Colonic mucosa (tissue), 4 donors: ENCODE data around the gene SAFB2. TPM values are rescaled to one million over a fixed set of nuclear protein-coding genes. Genes with fewer than 3 reads are reported as not detected.

ENCODE experiments used
- DNase-seq: peaks from one replicate; pipeline ENCODE4 v3.0.0-alpha.2; 2020
- H3K27ac ChIP-seq: fragments of 200-600 bp; one replicate; pipeline ENCODE4 v1.8.0; 2021
- H3K27me3 ChIP-seq: fragments of 200-600 bp; one replicate; pipeline ENCODE4 v1.8.0; 2021
- H3K36me3 ChIP-seq: fragments of 200-600 bp; one replicate; pipeline ENCODE4 v1.8.0; 2021
- H3K4me1 ChIP-seq: fragments of 200-600 bp; one replicate; pipeline ENCODE4 v1.8.0; 2021; ENCODE audit warnings: mild to moderate bottlenecking
- H3K4me3 ChIP-seq: fragments of 200-600 bp; one replicate; pipeline ENCODE4 v1.8.0; 2021
- H3K9ac ChIP-seq, 2 donors: one replicate each; pipeline ENCODE4 v1.7.0; 2013; ENCODE audit warnings: control low read depth in 2 of 2, low read depth in 2 of 2, low read length in 2 of 2
- H3K9me3 ChIP-seq: fragments of 200-600 bp; one replicate; pipeline ENCODE4 v1.8.0; 2021
- intact Hi-C: fragments of 100-400 bp; cut with DNase I; formaldehyde crosslinking; loops from one replicate; pipeline ENCODE4 v1.14.1; 2022
- total RNA-seq, 2 donors: library from RNA; stranded (reverse); fragmentation: NEBNext Ultra II Directional in 1 of 2; extraction: Animal tissue kit (Norgen Biotek cat#: 25700) in 1 of 2; gene quantifications; one replicate each; pipeline ENCODE4 v1.2.1, GENCODE V29; 2021
- TF ChIP-seq, protein P1 (sequence below): fragments of 200-600 bp; IDR thresholded peaks from one replicate; pipeline ENCODE4 v1.8.0; 2022; ENCODE audit warnings: antibody characterized with exemption, mild to moderate bottlenecking
- donor health status: healthy.
- donor health status: DM: no; HTN: no; CAD: no.
- donor health status: DM: no; HTN: no; CAD: no.

The SAFB2 gene
- total RNA-seq, 2 donors from 2014 or later: 46.1 to 108 TPM

DNA sequence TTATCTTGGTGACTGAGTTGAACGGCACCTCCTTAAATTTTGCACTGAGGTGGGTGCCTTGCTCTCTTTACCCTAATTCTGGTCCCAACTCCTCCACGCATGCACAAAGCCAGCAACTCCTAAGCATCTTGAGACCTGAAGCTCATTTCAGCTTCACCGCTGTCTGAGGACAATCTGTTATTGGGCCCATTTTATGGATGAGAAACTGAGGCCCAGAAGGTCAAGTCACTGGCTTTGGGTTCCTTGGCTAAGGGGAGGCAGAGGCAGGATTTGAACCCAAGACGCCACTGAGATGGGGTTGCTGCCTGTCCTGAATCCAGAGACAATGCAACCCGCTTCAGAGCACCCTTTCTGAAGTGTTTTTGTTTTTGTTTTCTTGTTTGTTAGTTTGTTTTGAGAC, 77.5 kb downstream of the SAFB2 start:
- intact Hi-C loops: no loop called here
- Histone ChIP-seq H3K36me3 (no peaks in the 10 kb centered on the region), H3K4me3 (no peak overlapping the region), H3K9ac (no peak overlapping the region), H3K9me3 (no peaks in the 10 kb centered on the region), H3K4me1 (no peaks in the 10 kb centered on the region), H3K27ac (no peak overlapping the region), H3K27me3 (no peaks in the 10 kb centered on the region)
- TF ChIP-seq, protein P1, sequence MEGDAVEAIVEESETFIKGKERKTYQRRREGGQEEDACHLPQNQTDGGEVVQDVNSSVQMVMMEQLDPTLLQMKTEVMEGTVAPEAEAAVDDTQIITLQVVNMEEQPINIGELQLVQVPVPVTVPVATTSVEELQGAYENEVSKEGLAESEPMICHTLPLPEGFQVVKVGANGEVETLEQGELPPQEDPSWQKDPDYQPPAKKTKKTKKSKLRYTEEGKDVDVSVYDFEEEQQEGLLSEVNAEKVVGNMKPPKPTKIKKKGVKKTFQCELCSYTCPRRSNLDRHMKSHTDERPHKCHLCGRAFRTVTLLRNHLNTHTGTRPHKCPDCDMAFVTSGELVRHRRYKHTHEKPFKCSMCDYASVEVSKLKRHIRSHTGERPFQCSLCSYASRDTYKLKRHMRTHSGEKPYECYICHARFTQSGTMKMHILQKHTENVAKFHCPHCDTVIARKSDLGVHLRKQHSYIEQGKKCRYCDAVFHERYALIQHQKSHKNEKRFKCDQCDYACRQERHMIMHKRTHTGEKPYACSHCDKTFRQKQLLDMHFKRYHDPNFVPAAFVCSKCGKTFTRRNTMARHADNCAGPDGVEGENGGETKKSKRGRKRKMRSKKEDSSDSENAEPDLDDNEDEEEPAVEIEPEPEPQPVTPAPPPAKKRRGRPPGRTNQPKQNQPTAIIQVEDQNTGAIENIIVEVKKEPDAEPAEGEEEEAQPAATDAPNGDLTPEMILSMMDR: no peak
- no peak for DNase-seq

DNA sequence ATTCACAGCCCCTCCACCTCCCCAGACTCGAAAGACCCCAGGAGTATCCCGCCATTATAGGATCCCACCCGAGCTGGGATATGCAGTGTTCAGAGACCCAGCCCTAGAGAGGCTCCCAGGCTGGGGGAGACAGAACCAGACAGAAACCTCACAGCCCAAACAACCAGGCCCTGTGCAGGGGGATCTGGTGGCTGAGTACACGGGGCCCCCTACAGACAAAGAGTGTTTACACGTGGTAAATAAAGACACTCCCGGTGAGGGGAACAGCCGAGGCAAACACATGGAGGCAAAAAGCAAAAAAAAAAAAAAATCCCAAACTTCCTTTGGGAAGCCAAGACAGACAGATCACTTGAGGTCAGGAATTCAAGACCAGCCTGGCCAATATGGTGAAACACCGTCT, 79.9 kb downstream of the SAFB2 start:
- no peak overlapping the region for H3K9ac ChIP-seq
- TF ChIP-seq, protein P1: no peak
- no peak overlapping the region for H3K4me3 ChIP-seq
- intact Hi-C loops: no loop called here
- H3K9me3 ChIP-seq: no peaks in the 10 kb centered on the region
- H3K36me3 ChIP-seq: no peaks in the 10 kb centered on the region
- no peaks in the 10 kb centered on the region for H3K27me3 ChIP-seq
- no peak for DNase-seq
- no peaks in the 10 kb centered on the region for H3K4me1 ChIP-seq
- no peak overlapping the region for H3K27ac ChIP-seq

DNA sequence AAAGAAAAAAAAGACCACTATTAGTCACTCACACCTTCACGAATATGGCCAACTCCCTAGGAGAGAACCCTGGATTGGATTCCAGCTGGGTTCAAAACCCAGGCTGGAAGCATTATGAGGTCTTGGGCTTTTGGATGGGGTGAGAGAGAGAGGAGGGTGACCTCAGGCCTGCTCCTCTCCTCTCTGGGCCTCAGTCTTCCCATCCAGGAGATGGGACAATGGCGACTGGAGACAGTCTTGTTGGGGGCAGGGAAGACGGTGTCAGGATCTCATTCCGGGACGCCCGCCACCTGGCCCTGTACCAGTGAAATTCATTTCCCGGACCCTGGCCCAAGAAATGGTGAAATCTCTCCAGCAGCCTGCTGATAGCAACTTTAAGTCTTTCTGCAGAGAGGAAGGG, 81.1 kb downstream of the SAFB2 start:
- TF ChIP-seq, protein P1: no peak
- H3K27me3 ChIP-seq: peaks cover 2% of the 10 kb centered on the region
- H3K9me3 ChIP-seq: no peaks in the 10 kb centered on the region
- no peaks in the 10 kb centered on the region for H3K36me3 ChIP-seq
- no peak for DNase-seq
- no peak overlapping the region for H3K9ac ChIP-seq
- H3K4me1 ChIP-seq: no peaks in the 10 kb centered on the region
- H3K4me3 ChIP-seq: no peak overlapping the region
- H3K27ac ChIP-seq: no peak overlapping the region
- intact Hi-C loops: no loop called here

DNA sequence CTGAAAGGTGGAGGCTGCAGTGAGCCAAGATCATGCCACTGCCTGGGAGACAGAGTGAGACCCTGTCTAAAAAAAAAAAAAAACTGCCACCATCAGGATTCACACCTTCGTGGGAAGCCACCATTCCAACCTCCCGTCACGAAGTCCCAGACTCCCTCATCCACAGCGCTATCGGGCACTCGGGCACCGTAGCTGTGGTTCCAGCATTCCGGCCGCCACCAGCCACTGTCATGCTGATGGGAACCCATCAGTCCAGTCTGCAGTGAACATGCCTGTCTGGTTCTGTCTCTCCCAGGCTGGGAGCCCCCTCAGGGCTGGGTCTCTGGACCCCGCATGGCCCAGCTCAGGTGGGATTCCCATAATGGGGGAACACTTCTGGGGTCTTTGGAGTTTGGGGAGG, 82.4 kb downstream of the SAFB2 start:
- TF ChIP-seq, protein P1: no peak
- H3K4me1 ChIP-seq: no peaks in the 10 kb centered on the region
- peaks cover 9% of the 10 kb centered on the region for H3K27me3 ChIP-seq
- no peak overlapping the region for H3K27ac ChIP-seq
- no peak for DNase-seq
- no peaks in the 10 kb centered on the region for H3K36me3 ChIP-seq
- no peaks in the 10 kb centered on the region for H3K9me3 ChIP-seq
- H3K4me3 ChIP-seq: no peak overlapping the region
- no peak overlapping the region for H3K9ac ChIP-seq
- intact Hi-C loops: no loop called here

DNA sequence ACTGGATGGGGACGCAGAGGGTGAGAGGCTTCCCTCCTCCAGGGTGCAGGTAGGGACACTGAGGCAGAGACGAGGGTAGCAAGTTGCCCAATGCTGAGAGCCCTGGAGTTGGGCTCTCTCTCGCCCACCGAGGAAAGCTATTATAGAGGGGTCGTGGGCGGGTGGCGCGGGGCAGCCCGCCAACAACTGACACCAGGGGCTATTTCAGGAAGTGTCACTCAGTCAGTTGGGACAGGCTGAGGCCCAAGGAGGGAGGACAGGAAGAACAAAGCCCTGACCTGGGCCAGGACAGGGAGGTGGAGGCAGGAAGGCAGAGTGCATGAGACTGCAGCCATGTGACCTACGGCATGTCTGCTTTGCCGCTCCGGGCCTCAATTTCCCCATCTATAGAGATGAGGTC, 84.7 kb downstream of the SAFB2 start:
- TF ChIP-seq, protein P1: no peak
- Histone ChIP-seq H3K4me1 (no peaks in the 10 kb centered on the region), H3K27me3 (peaks cover 9% of the 10 kb centered on the region), H3K27ac (no peak overlapping the region), H3K9me3 (no peaks in the 10 kb centered on the region), H3K4me3 (no peak overlapping the region), H3K36me3 (no peaks in the 10 kb centered on the region), H3K9ac (no peak overlapping the region)
- intact Hi-C loops: no loop called here
- DNase-seq: no peak

Other genes with a start within 250 kb of the SAFB2 start
- not detected for gene ZNRF4, start 167.4 kb downstream of the SAFB2 start, total RNA-seq
- gene TINCR, start 54.8 kb downstream of the SAFB2 start, total RNA-seq: 1 to 10 TPM; 2.2 to 4.4 TPM
- gene SAFB, start 307 bp upstream of the SAFB2 start, total RNA-seq: 100 to 1,000 TPM in 1 of 2 donors, 10 to 100 TPM in 1; 56.1 to 120 TPM
- 10 to 100 TPM; 56.0 to 88.0 TPM for gene MICOS13, start 57.7 kb upstream of the SAFB2 start, total RNA-seq
- 1 to 10 TPM; 3.2 to 3.4 TPM for gene HSD11B1L, start 58.3 kb upstream of the SAFB2 start, total RNA-seq
- 100 to 1,000 TPM; 844 to 976 TPM for gene RPL36, start 67.5 kb upstream of the SAFB2 start, total RNA-seq
- gene LONP1, start 97.4 kb upstream of the SAFB2 start, total RNA-seq: 100 to 1,000 TPM in 1 of 2 donors, 10 to 100 TPM in 1; 64.3 to 133 TPM
- gene CATSPERD, start 97.9 kb upstream of the SAFB2 start, total RNA-seq: not detected
- 1 to 10 TPM; 1.4 to 5.7 TPM for gene PRR22, start 162.0 kb upstream of the SAFB2 start, total RNA-seq
- gene DUS3L, start 168.4 kb upstream of the SAFB2 start, total RNA-seq: 10 to 100 TPM; 20.8 to 47.6 TPM
- 1 to 10 TPM; 1.8 to 2.9 TPM for gene NRTN, start 182.3 kb upstream of the SAFB2 start, total RNA-seq
- 10 to 100 TPM; 48.9 to 89.4 TPM for gene FUT6, start 216.9 kb upstream of the SAFB2 start, total RNA-seq
- 100 to 1,000 TPM; 260 to 272 TPM for gene FUT3, start 228.7 kb upstream of the SAFB2 start, total RNA-seq
- under 1 TPM in 1 of 2 donors, not detected in 1; 0.24 TPM for gene FUT5, start 247.8 kb upstream of the SAFB2 start, total RNA-seq